Endothelial cell (in vitro differentiated cells): ENCODE measurements around the gene BMP7. TPM values are rescaled to one million over a fixed set of nuclear protein-coding genes. Genes with fewer than 3 reads are reported as not detected.

Experiments used
- DNase-seq: peaks from one replicate; pipeline ENCODE4 v3.0.0; 2021; ENCODE audit warnings: low spot score
- H3K27ac Mint-ChIP-seq: one replicate; pipeline ENCODE4 v1.8.0; 2021; ENCODE audit warnings: mixed read lengths, inconsistent platforms; ENCODE audit not compliant: unreplicated experiment
- H3K27me3 Mint-ChIP-seq: one replicate; pipeline ENCODE4 v1.8.0; 2021; ENCODE audit warnings: mild to moderate bottlenecking, moderate library complexity, mixed read lengths, inconsistent platforms; ENCODE audit not compliant: unreplicated experiment
- H3K36me3 Mint-ChIP-seq: one replicate; pipeline ENCODE4 v1.8.0; 2021; ENCODE audit warnings: mild to moderate bottlenecking, low read depth, mixed read lengths, inconsistent platforms; ENCODE audit not compliant: unreplicated experiment
- H3K4me1 Mint-ChIP-seq: one replicate; pipeline ENCODE4 v1.8.0; 2021; ENCODE audit warnings: mild to moderate bottlenecking, mixed read lengths, inconsistent platforms; ENCODE audit not compliant: unreplicated experiment
- H3K4me3 Mint-ChIP-seq: one replicate; pipeline ENCODE4 v1.8.0; 2021; ENCODE audit warnings: mild to moderate bottlenecking, mixed read lengths, inconsistent platforms; ENCODE audit not compliant: unreplicated experiment
- H3K9me3 Mint-ChIP-seq: one replicate; pipeline ENCODE4 v1.8.0; 2021; ENCODE audit warnings: mixed read lengths, inconsistent platforms; ENCODE audit not compliant: unreplicated experiment
- CTCF ChIP-seq: fragments of 200-600 bp; sonication (generic); IDR thresholded peaks from one replicate; pipeline ENCODE4 v1.5.0; 2021; ENCODE audit warnings: antibody characterized with exemption; ENCODE audit not compliant: unreplicated experiment
- total RNA-seq: library from RNA; stranded (reverse); fragmentation: NEBNext Ultra II Directional; extraction: Animal tissue kit (Norgen Biotek cat#: 25700); gene quantifications from one replicate; pipeline ENCODE4 v1.2.1, GENCODE V29; 2021; ENCODE audit not compliant: unreplicated experiment

Gene BMP7
- total RNA-seq, 1 donor from 2014 or later, result 0.38 TPM

- no peak overlapping the region for H3K27ac Mint-ChIP-seq
- no peak overlapping the region for H3K4me3 Mint-ChIP-seq
- no peaks in the 10 kb centered on the region for H3K36me3 Mint-ChIP-seq
- no peaks in the 10 kb centered on the region for H3K9me3 Mint-ChIP-seq
- no peak for TF ChIP-seq CTCF
- H3K4me1 Mint-ChIP-seq, result peaks cover 4% of the 10 kb centered on the region
- no peak for DNase-seq
- peaks cover 3% of the 10 kb centered on the region for H3K27me3 Mint-ChIP-seq
Measured at GRCh38 chr20:57219071-57219677, 47.3 kb downstream of the BMP7 start.

- no peak overlapping the region for H3K4me3 Mint-ChIP-seq
- H3K9me3 Mint-ChIP-seq, result no peaks in the 10 kb centered on the region
- peaks cover 3% of the 10 kb centered on the region for H3K27me3 Mint-ChIP-seq
- no peaks in the 10 kb centered on the region for H3K36me3 Mint-ChIP-seq
- no peak overlapping the region for H3K27ac Mint-ChIP-seq
- no peak for DNase-seq
- peaks cover 4% of the 10 kb centered on the region for H3K4me1 Mint-ChIP-seq
- TF ChIP-seq CTCF, result no peak
Measured at GRCh38 chr20:57218489-57218888, 48.0 kb downstream of the BMP7 start.

DNA sequence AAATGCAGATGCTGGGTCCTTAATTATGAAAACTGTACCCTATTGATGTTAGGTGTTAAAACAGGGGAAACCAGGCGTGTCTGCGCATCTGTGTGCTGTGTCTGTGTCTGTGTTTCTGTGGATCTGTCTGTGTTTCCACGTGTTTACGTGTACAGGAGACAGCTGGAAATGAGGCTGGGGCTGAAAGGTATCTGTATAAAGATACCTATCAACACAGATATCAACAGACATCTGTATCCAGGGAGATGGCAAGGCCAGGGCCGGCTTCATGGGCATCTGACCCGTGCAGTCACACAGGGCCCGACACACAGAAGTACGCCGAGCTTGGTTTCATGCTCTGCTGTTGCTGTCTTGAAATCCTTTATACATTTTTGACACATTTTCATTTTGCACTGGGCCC is 48.6 kb downstream of the BMP7 start:
- H3K4me1 Mint-ChIP-seq, result peaks cover 4% of the 10 kb centered on the region
- H3K9me3 Mint-ChIP-seq, result no peaks in the 10 kb centered on the region
- no peak overlapping the region for H3K4me3 Mint-ChIP-seq
- no peak for DNase-seq
- peaks cover 3% of the 10 kb centered on the region for H3K27me3 Mint-ChIP-seq
- H3K36me3 Mint-ChIP-seq, result no peaks in the 10 kb centered on the region
- no peak overlapping the region for H3K27ac Mint-ChIP-seq
- TF ChIP-seq CTCF, result no peak

GRCh38 chr20:57216669-57217068 is 49.8 kb downstream of the BMP7 start:
- Mint-ChIP-seq H3K27me3 (peaks cover 7% of the 10 kb centered on the region), H3K4me1 (peaks cover 4% of the 10 kb centered on the region), H3K36me3 (no peaks in the 10 kb centered on the region), H3K9me3 (no peaks in the 10 kb centered on the region), H3K4me3 (no peak overlapping the region), H3K27ac (no peak overlapping the region)
- TF ChIP-seq CTCF, result no peak
- no peak for DNase-seq

DNA sequence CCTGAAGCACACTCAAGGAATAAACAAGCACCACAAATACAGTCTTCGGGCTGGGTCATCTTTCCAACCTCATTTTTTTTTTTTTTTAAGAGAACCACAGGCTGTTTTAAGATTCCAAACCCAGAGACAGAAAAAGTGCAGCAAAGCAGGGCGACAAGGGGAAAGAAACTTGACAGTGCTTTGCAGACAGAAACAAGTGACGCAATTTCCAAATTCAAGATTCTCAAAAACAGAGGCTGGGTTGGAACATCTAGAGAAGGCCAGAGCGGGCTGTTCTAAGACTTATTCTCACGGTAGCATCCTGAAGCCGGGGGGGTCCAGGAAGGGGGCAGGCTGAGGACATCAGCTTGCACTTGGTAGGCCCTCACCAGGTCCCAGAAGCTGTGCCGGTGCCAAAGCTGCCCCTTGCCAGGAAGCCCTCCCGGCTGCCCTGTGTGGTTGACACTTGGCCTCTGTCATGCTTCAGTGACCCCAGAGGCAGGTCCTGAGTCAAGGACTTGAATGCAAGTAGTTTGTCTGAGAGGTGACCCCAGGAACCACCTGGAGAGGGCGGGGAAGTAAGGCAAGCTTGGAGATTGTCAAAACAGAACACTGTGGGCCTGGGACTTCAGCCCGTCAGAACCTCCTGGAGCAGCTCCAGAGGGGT is 50.5 kb downstream of the BMP7 start:
- Mint-ChIP-seq H3K4me3 (no peak overlapping the region), H3K4me1 (peaks cover 4% of the 10 kb centered on the region), H3K36me3 (no peaks in the 10 kb centered on the region), H3K27me3 (peaks cover 7% of the 10 kb centered on the region), H3K27ac (no peak overlapping the region), H3K9me3 (no peaks in the 10 kb centered on the region)
- no peak for TF ChIP-seq CTCF
- no peak for DNase-seq
